HL-60 (cell line): ENCODE measurements around the gene GBGT1.

Experiments used
- DNase-seq, 2 experiments: peaks; one replicate each; pipeline ENCODE4 v3.0.0-alpha.2; 2010 to 2020; ENCODE audit warnings: low read depth in 1 of 2, low spot score in 1 of 2
- H3K27ac ChIP-seq: fragments of 250-450 bp; sonication (Bioruptor Pico); replicated peaks from 2 replicates; pipeline ENCODE4 v1.5.1; 2020; ENCODE audit warnings: mild to moderate bottlenecking, moderate library complexity
- H3K27me3 ChIP-seq: fragments of 250-450 bp; sonication (Bioruptor Pico); 2 replicates; pipeline ENCODE4 v1.5.1; 2021; ENCODE audit warnings: mild to moderate bottlenecking, moderate library complexity; ENCODE audit not compliant: insufficient read depth, poor library complexity, severe bottlenecking
- H3K4me3 ChIP-seq: replicated peaks from 2 replicates; pipeline ENCODE4 v1.5.1; 2011; ENCODE audit warnings: mild to moderate bottlenecking, control low read depth, low read length; ENCODE audit not compliant: insufficient read depth
- CTCF ChIP-seq: IDR thresholded peaks from one replicate; pipeline ENCODE4 v1.5.1; 2011; ENCODE audit warnings: low read length, control low read depth, inconsistent platforms; ENCODE audit not compliant: insufficient read depth
- GABPA ChIP-seq: IDR thresholded peaks from 2 replicates; pipeline ENCODE4 v1.6.1; 2012; ENCODE audit warnings: low read depth
- POLR2AphosphoS5 ChIP-seq: IDR thresholded peaks from 2 replicates; pipeline ENCODE4 v1.6.1; 2012; ENCODE audit warnings: low read depth
- REST ChIP-seq: IDR thresholded peaks from 2 replicates; pipeline ENCODE4 v1.6.1; 2012; ENCODE audit warnings: low read depth; ENCODE audit not compliant: insufficient replicate concordance
- SPI1 ChIP-seq: IDR thresholded peaks from 2 replicates; pipeline ENCODE4 v1.6.1; 2012; ENCODE audit warnings: low read depth, mild to moderate bottlenecking, borderline replicate concordance

Gene GBGT1

GRCh38 chr9:133143639-133144141 lies 20.0 kb downstream of the GBGT1 start:
- no peak overlapping the region for H3K4me3 ChIP-seq
- no peaks in the 10 kb centered on the region for H3K27me3 ChIP-seq
- TF ChIP-seq SPI1 = no peak
- TF ChIP-seq REST = no peak
- no peak for TF ChIP-seq CTCF
- no peak for TF ChIP-seq POLR2AphosphoS5
- no peak for TF ChIP-seq GABPA
- DNase-seq = no peak
- H3K27ac ChIP-seq = no peak overlapping the region

DNA sequence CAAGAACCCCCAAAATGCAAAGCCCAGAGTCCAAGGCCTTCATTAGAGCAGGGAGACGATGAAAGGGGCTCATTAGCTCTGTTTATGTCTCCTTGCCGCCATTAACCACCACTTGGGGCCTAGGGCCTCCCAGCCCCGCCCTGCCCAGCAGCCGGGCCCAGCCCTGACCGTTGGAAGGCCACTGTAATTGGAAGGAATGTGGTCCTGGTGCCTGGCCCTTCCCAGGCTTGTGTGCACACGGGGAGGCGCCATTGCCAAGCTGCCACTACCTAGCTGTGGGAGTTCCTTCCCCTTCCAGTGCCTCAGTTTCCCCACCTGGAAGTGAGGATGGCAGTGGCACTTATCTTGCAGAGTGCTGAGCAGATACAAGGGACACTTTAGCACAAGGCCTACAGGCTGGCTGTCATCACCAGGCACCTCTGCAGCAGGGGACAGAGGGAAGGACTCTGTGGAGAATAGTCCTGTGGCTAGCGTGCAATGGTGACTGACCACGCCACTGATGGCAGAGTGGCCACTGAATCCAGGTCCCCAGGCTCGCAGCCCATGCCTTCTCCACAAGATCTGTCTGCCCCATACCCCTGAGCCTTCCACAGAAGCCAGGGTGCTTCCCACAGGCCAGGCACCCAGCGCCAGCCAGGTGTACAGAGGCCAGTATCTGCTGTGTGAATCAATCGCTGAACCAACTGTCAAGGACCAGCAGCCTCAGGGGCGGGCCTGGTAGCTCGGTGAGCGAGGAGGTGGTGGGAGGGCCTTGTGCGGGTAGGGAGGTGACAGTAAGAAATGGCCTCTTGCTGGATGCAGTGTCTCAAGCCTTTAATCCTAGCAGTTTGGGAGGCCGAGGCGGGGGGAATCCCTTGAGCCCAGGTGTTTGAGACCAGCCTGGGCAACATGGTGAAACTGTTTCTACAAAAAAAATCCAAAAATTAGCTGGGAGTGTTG lies 20.8 kb downstream of the GBGT1 start:
- H3K4me3 ChIP-seq = no peak overlapping the region
- H3K27me3 ChIP-seq = no peaks in the 10 kb centered on the region
- DNase-seq = no peak
- no peak for TF ChIP-seq POLR2AphosphoS5
- TF ChIP-seq REST = no peak
- TF ChIP-seq SPI1 = no peak
- H3K27ac ChIP-seq = no peak overlapping the region

DNA sequence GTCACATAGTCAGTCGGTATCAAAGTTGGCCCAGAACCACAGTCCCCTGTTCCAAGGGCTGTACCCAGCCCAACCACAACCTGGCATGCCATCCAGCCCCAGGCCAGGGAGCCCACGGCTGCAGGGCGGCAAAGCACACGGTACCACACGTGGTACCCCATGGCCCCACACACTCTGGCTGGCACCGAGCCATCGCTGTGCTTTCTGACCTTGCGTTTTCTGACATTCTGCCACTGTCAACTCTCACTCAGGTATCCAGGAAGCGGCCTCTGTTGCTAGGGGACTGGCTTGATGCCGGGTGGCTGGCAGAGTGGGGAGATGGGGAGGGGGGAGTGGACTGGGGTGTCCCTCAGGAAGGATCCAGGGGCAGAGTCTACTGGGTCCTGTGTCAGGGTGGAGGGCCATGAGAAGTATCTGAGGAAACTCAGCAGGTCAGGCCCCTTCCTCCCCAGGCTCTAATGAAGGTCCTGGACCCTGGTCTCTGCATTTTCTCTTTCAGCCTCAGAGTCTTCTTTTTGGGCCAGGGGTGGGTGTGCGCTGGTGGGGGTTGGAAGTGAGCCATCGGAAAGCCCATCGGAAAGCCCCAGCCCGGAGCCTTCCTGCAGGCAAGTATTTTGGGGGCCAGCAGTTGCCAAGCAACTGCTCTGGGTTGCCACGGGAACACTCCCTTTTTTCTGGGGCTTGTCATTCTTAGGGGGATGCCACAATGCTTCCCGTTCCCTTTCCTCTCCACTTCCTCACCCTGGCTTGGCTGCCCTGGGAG lies 21.7 kb downstream of the GBGT1 start:
- no peak overlapping the region for H3K27ac ChIP-seq
- no peak overlapping the region for H3K4me3 ChIP-seq
- TF ChIP-seq GABPA (no peak), SPI1 (no peak), POLR2AphosphoS5 (no peak), REST (no peak), CTCF (no peak)
- no peak for DNase-seq
- H3K27me3 ChIP-seq = no peaks in the 10 kb centered on the region
